NCI-H187 treated with DMSO at 0.1 percent for 48 hours (cell line): Measurements from ENCODE around the gene CMA1.
"Not testable (repeated sequence)": the region's sequence is repeated elsewhere in the genome, so short reads cannot be mapped to it uniquely, and the experiment has no call there.

Experiments used
- DNase-seq: peaks from one replicate; lab custom pipeline; 2025; lab: John Stamatoyannopoulos, UW

Gene CMA1

GRCh38 chr14:24508155-24508840 is at the start of gene CMA1:
Gene CMA1 (minus strand): TSS chr14:24508265. CDS start chr14:24508235, 30 bp downstream.
- no peak for DNase-seq

- no peak for DNase-seq
Observed at GRCh38 chr14:24556756-24557155, 48.7 kb upstream of the CMA1 start.

- DNase-seq: not testable (repeated sequence)
Observed at GRCh38 chr14:24549064-24549463, 41.0 kb upstream of the CMA1 start.

- no peak for DNase-seq
Observed at GRCh38 chr14:24542346-24542936, 34.4 kb upstream of the CMA1 start.

GRCh38 chr14:24535737-24536136 is 27.7 kb upstream of the CMA1 start:
- no peak for DNase-seq

- no peak for DNase-seq
Observed at GRCh38 chr14:24534286-24534685, 26.2 kb upstream of the CMA1 start.

- not testable (repeated sequence) for DNase-seq
Observed at GRCh38 chr14:24525877-24526620, 18.0 kb upstream of the CMA1 start.

GRCh38 chr14:24518851-24519250 is 10.8 kb upstream of the CMA1 start:
- no peak for DNase-seq

- DNase-seq: no peak
Observed at GRCh38 chr14:24514209-24514608, 6.1 kb upstream of the CMA1 start.

- DNase-seq: no peak
Observed at GRCh38 chr14:24513009-24513408, 4.9 kb upstream of the CMA1 start.

- DNase-seq: no peak
Observed at GRCh38 chr14:24506443-24506842, 1.6 kb downstream of the CMA1 start.

GRCh38 chr14:24504425-24504950 is 3.6 kb downstream of the CMA1 start:
- no peak for DNase-seq

- DNase-seq: not testable (repeated sequence)
Observed at GRCh38 chr14:24491586-24492408, 16.3 kb downstream of the CMA1 start.

GRCh38 chr14:24483604-24484252 is 24.3 kb downstream of the CMA1 start:
- DNase-seq: no peak

- not testable (repeated sequence) for DNase-seq
Observed at GRCh38 chr14:24482699-24483303, 25.3 kb downstream of the CMA1 start.

GRCh38 chr14:24481622-24482324 is 26.3 kb downstream of the CMA1 start:
- no peak for DNase-seq

GRCh38 chr14:24479999-24480398 is 28.1 kb downstream of the CMA1 start:
- not testable (repeated sequence) for DNase-seq

- DNase-seq: no peak
Observed at GRCh38 chr14:24475261-24475660, 32.8 kb downstream of the CMA1 start.

- DNase-seq: no peak
Observed at GRCh38 chr14:24473211-24473610, 34.9 kb downstream of the CMA1 start.

GRCh38 chr14:24470450-24470849 is 37.6 kb downstream of the CMA1 start:
- DNase-seq: not testable (repeated sequence)
